ENCODE data around the gene ABTB2. TPM values are rescaled to one million over a fixed set of nuclear protein-coding genes. Genes with fewer than 3 reads are reported as not detected.

The ABTB2 gene
- polyA plus RNA-seq, 1 donor (not counting 4 experiments of a cell fraction or from before 2014, with no cell fraction given), result 1.0 TPM

- Histone ChIP-seq H3K4me3 (ENCODE audit: control insufficient read depth in 2 of 3, extremely low read depth in 1 of 3, insufficient read depth in 2 of 3, low read depth in 1 of 3, low read length in 3 of 3) (no peak overlapping the region), H3K9me1 (ENCODE audit: control insufficient read depth, extremely low read depth, insufficient read depth, low read length) (no peaks in the 10 kb centered on the region), H3K27me3 (ENCODE audit: control insufficient read depth, extremely low read depth, insufficient read depth, low read length) (no peaks in the 10 kb centered on the region), H3K9me3 (ENCODE audit: control insufficient read depth, low read depth, low read length) (no peaks in the 10 kb centered on the region), H2AFZ (ENCODE audit: control insufficient read depth, low read length) (no peak overlapping the region), H3K4me2 (ENCODE audit: control insufficient read depth, extremely low read depth, insufficient read depth, low read depth, low read length) (no peak overlapping the region), H3K4me1 (ENCODE audit: control insufficient read depth, extremely low read depth, insufficient read depth, low read length) (peaks cover 30% of the 10 kb centered on the region), H3K9ac (ENCODE audit: control insufficient read depth, extremely low read depth, insufficient read depth, low read length) (no peak overlapping the region), H3K79me2 (ENCODE audit: control insufficient read depth, insufficient read depth, low read length) (no peaks in the 10 kb centered on the region), H3K27ac (ENCODE audit: control insufficient read depth, insufficient read depth, low read length) (no peak overlapping the region), H3K36me3 (ENCODE audit: control insufficient read depth in 2 of 2, extremely low read depth in 1 of 2, insufficient read depth in 2 of 2, low read length in 2 of 2) (no peaks in the 10 kb centered on the region), H4K20me1 (ENCODE audit: control insufficient read depth, extremely low read depth, insufficient read depth, low read length) (no peaks in the 10 kb centered on the region)
- dilution Hi-C loops (cut with MboI; ENCODE audit: extremely low pct_ligation_motif_present, low sequenced_read_pairs), result no loop called here
- TF ChIP-seq CTCF (optimal IDR thresholded peaks at IDR 0.05 in 1 of 3, IDR thresholded peaks at IDR 0.05 in 1 of 3, conservative IDR thresholded peaks at IDR 0.05 in 1 of 3; ENCODE audit: extremely low read depth in 1 of 3, insufficient read depth in 2 of 3, low read length in 3 of 3) (no peak), EZH2 (IDR thresholded peaks at IDR 0.05; ENCODE audit: low read length) (no peak)
- no peak for DNase-seq (ENCODE audit: low read depth, low spot score)
- FAIRE-seq, result no peak
Measured at GRCh38 chr11:34238966-34239365, 118.8 kb downstream of the ABTB2 start.

GRCh38 chr11:34238533-34238932, 119.3 kb downstream of the ABTB2 start:
- Histone ChIP-seq H3K4me3 (ENCODE audit: control insufficient read depth in 2 of 3, extremely low read depth in 1 of 3, insufficient read depth in 2 of 3, low read depth in 1 of 3, low read length in 3 of 3) (no peak overlapping the region), H3K27me3 (ENCODE audit: control insufficient read depth, extremely low read depth, insufficient read depth, low read length) (no peaks in the 10 kb centered on the region), H2AFZ (ENCODE audit: control insufficient read depth, low read length) (no peak overlapping the region), H3K27ac (ENCODE audit: control insufficient read depth, insufficient read depth, low read length) (no peak overlapping the region), H3K4me1 (ENCODE audit: control insufficient read depth, extremely low read depth, insufficient read depth, low read length) (peaks cover 30% of the 10 kb centered on the region), H3K9me3 (ENCODE audit: control insufficient read depth, low read depth, low read length) (no peaks in the 10 kb centered on the region), H3K36me3 (ENCODE audit: control insufficient read depth in 2 of 2, extremely low read depth in 1 of 2, insufficient read depth in 2 of 2, low read length in 2 of 2) (no peaks in the 10 kb centered on the region), H3K9me1 (ENCODE audit: control insufficient read depth, extremely low read depth, insufficient read depth, low read length) (peaks cover 3% of the 10 kb centered on the region), H3K4me2 (ENCODE audit: control insufficient read depth, extremely low read depth, insufficient read depth, low read depth, low read length) (no peak overlapping the region), H4K20me1 (ENCODE audit: control insufficient read depth, extremely low read depth, insufficient read depth, low read length) (no peaks in the 10 kb centered on the region), H3K79me2 (ENCODE audit: control insufficient read depth, insufficient read depth, low read length) (no peaks in the 10 kb centered on the region), H3K9ac (ENCODE audit: control insufficient read depth, extremely low read depth, insufficient read depth, low read length) (no peak overlapping the region)
- dilution Hi-C loops (cut with MboI; ENCODE audit: extremely low pct_ligation_motif_present, low sequenced_read_pairs), result no loop called here
- FAIRE-seq (no peak), DNase-seq (ENCODE audit: low read depth, low spot score) (no peak)
- TF ChIP-seq CTCF (optimal IDR thresholded peaks at IDR 0.05 in 1 of 3, IDR thresholded peaks at IDR 0.05 in 1 of 3, conservative IDR thresholded peaks at IDR 0.05 in 1 of 3; ENCODE audit: extremely low read depth in 1 of 3, insufficient read depth in 2 of 3, low read length in 3 of 3), result no peak
- no peak for TF ChIP-seq EZH2 (IDR thresholded peaks at IDR 0.05; ENCODE audit: low read length)

Measured in keratinocyte (primary cell).